ENCODE results near the gene IGSF11.

IGSF11 gene

DNA sequence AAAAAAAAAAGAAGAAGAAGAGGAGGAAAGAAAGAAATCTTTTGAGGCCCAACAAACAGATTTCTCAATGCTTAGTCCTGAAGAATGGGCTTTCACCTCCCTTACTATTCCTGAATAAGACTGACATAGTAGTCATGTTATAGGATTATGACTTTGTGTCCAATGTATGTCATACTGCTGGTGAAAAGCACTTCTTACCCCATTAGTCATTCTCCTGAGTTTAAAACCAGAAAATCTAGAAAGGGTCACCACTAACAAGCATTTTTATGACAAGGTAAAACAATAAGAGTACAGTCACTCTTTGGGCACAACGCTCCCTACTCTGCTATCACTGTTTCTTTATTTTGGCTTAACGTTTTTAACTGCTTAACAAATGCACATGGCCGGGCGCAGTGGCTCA is 88.2 kb downstream of the IGSF11 start:
- DNase-seq = no peak

- DNase-seq = no peak
These were observed 88.8 kb downstream of the IGSF11 start for GRCh38 chr3:118945834-118946233.

DNA sequence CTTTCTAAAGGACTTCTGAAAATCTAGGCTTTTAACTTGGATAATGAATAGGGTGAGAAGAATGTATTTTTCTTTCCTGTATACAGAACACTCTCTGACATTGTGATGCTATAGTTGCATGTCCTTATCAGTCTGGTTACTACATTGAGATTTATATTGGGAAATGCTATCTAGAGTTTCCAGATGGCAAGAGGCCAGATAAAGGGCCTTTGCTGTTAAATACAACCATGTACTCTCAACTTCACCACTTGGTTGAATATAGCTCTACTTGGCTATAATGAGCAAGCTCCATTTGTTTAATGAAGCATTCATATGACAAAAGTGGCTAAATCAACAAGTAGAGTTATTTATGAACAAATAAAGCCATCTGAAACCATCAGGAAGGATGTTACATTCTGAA is 91.0 kb downstream of the IGSF11 start:
- DNase-seq = no peak

DNA sequence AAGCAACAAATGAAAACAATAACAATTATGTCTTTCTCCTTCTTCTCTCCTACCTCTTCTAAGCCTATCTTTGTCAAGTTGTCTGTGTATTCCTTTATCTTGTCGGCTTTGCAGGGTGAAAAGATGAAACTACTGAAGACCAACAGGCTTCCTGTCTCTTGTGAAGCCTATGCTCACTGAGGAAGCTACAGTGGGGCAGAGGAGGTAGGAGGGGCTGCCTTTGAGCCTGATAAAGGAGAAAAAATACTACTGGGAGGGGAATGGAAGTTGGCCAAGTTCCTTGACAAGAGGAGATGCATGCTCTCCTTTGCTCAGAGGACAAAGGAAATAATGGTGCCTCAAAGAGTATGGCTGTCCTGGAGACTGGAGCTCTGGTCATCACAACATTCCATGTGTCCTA is 92.0 kb downstream of the IGSF11 start:
- no peak for DNase-seq

GRCh38 chr3:118942195-118942594 is 92.5 kb downstream of the IGSF11 start:
- no peak for DNase-seq

DNA sequence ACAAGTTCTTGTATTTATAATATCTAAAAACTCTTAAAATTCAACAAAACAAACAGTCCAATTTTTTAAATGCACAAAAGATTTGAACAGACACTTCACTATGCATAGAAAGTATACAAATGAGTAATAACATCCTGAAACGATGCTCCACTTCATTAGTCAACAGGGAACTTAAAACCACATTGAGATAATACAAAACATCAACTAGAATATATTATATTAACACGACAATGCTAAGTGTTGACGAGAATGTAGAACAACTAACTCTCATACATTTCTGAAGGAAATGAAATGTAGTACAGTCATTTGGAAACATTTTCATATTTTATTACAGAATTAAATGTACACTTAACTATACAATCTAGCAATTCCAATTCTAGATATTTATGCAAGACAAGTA is 93.4 kb downstream of the IGSF11 start:
- no peak for DNase-seq

GRCh38 chr3:118938183-118938961 is 96.3 kb downstream of the IGSF11 start:
- no peak for DNase-seq

GRCh38 chr3:118936811-118937210 is 97.8 kb downstream of the IGSF11 start:
- no peak for DNase-seq

GRCh38 chr3:118932822-118933558 is 101.7 kb downstream of the IGSF11 start:
- DNase-seq = no peak

DNA sequence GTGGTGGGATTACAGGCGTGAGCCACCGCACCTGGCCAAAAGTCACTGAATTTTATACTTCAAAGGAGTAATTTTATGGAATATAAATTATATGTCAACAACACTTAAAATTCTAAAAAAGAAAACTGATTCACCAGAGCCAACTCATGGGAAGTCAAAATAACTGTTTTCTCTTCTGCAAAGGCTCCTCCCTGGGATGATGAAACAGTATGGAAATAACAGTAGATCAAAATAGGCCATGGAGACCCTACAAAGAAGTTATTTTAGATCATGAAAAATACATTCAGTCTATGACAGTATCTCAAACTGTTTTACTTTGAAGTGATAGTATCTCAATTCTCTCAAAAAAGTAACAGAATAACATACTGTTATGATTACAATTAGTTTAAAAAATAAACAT is 102.7 kb downstream of the IGSF11 start:
- no peak for DNase-seq

- no peak for DNase-seq
These were observed 107.2 kb downstream of the IGSF11 start for GRCh38 chr3:118927449-118927848.

DNA sequence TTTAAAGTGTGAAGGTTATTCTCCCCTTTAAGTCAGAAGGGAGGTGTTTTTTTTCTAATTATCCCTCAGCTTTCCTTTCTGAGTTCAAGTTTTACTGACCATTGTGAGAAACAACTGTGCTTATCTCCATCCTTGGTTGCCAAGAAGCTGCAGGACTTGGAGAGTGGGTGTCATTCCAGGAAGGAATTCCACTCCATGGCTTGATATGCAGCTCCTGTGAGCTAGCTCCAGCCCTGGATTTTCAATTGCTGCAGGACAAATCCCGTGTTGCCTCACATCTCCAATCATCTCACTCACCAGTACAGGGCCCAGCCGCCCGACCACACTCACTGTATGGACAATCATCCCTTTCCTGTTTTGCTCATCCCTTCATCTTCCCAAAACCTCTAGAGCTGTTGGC is 122.5 kb downstream of the IGSF11 start:
- no peak for DNase-seq

DNA sequence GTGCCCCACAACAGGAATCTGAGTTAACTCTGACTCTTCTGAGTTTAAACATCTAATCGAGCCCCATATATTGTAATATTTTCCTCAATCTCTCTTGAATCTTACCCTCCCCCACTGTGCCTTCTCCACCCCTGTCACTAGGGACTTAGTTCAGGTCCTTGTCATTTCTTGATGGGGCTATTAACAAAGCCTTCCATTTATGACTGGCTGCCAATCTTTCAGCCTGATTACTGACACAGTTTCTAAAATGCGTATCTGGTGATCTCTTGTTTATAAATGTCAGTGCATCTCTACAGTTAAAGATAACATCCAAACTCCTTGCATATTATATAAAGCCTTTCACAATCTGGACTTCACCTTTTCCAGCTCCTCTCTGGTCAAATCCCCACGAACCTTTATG is 124.3 kb downstream of the IGSF11 start:
- no peak for DNase-seq

- no peak for DNase-seq
These were observed 124.9 kb downstream of the IGSF11 start for GRCh38 chr3:118909763-118910162.

DNA sequence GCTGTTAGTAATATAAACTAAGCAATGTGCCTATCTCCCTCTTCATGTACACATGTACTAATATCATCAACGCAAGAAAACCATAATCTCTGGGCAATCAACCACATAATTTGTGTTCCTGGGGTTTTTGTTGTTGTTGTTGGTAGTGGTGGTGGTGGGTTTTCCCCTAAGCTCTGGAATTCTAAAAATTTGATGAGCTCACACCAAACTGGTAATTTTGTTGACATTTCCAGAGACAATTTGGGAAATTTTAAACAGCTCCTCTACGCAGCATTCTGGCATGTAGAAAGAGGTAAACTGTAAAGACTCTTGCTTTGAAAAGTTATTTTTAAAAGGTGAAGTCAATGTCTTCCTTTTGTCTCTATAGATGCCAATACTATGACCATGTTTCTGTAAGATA is 126.7 kb downstream of the IGSF11 start:
- no peak for DNase-seq

DNA sequence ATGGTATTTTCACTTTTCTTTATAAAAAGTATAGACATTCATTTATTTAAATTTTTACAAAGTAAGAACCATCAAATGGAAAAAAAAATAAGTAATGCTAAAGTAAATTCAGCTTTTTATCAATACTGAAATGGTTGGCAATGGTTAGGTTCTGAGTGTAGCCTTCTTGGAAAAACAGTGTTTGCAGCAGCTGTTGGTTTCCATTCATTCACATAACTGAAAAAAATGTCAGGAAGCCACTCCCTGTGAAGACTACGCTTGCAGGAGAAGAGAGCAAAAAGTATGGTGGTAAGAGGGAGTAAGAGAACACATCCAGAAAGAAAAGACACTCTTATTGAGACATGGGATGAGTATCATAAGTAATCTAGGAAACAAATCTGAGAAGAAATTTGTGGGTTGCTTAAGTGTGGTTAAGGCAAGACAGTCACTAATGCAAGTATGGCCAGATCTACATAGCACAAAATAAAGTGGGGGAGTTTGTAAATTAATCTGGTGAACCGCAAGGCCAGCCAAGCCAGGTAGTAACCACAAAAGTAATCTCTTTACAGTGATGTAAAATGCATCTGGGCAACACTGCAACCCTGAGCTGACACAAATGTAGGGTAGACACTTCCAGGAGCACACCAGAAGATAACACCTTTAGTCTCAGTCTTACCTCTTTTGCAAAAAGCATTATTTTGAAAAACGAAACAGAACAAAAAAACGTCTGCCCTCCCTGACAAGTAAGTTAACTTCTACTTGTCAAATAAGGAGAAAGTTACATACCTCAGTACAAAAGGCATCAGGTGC is 133.7 kb downstream of the IGSF11 start:
- DNase-seq = no peak

- DNase-seq = no peak
These were observed 144.4 kb downstream of the IGSF11 start for GRCh38 chr3:118890206-118890605.

DNA sequence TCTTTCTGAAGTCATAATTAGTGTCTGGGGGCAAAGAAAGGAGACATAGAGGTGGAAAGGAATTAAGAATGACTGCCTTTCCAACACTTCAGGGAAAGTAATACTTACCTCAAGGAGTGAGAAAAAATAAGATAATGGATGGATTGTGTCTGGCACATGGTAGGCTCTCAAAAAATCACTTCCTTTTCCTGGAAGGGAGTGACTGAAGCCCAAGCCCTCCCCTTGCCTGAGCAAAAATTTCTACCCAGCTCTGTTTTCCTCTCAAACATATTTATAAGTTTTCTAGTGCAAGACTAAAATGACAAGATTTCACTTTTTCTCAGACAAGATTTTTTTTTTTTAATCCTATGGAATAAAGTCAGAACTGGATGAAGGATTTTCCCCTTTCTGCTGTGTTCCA is 145.0 kb downstream of the IGSF11 start:
- DNase-seq = no peak

DNA sequence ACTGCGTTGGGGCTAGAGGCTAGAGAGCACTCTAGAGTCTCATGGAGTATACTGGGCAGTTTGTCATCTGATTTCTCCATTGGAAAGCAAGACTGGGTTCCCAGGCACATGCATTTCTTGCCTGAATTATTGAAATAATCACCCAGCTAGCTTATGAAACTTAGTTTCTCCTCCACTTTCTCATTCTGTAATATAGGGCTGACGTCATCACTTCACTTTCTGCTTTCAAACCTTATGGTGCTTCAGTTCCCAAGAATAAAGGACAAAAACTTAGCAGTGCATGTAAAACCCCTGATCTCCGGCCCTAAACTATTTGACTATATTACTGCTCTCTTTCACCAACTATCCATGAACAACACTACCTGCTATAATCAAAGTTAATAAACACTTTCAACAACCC is 147.9 kb downstream of the IGSF11 start:
- DNase-seq = no peak

DNA sequence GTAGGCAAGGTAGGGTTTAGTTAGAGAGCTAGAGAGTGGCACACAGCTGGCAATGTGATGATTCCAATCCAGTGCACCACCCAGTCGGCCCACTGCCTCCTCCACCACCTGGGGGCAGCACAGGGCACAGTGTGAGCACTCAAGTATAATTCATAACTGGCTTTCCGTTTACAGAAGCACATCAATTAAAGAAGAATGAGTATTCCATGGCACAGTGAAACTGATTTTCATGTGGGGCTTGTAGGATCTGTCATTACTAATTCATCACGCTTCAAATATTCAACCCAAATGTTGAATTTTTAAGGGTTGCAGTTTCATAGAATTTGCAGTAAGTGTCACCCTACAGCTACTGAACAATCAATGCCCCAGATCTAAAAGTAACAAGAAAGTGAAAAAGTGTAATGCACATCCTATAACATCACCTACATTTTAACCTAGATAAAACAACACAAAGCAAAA is 149.9 kb downstream of the IGSF11 start:
- peak; percentile 57 for DNase-seq

DNA sequence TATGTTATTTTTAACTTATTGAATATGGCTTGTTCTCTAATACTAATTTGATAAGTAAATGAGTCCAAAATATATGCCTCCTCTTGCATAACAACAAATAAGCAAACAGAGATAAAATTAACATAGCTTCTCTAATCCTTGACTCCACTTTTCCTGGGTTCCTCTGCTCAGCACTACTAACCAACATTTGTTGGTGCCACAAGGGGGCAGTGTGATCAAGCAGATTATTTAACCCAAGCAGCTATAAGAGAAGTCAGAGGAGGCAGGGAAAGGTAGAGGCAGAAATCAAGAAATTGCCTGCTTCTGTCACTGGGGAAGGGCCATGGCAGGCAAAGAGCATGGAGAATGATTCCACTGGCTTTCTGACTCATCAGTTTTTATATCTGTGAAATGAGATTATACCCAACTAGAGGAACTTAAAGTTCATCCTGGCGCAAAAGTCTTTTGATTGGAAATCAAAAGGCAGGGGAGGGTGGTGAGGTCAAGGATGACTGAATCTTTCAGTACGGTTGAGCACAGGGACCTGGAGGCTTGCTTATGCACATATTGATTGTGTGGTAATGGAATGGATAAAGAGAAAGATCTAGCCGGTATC is 152.2 kb downstream of the IGSF11 start:
- DNase-seq = peak; percentile 26

- no peak for DNase-seq
These were observed 166.6 kb downstream of the IGSF11 start for GRCh38 chr3:118868051-118868450.

- DNase-seq = no peak
These were observed 170.8 kb downstream of the IGSF11 start for GRCh38 chr3:118863731-118864322.

Measured in activated effector memory CD4-positive, alpha-beta T cell treated with Interleukin-2 at 50 U/mL for 16 hours (primary cell).